GM12878 (cell line): ENCODE measurements around the gene PPRC1.
A peak's percentile ranks its signal among the peaks of the same experiment; 100 is the strongest.

Source experiments
- CTCF ChIP-seq, 3 experiments: IDR thresholded peaks in 2 of 3; conservative IDR thresholded peaks in 1 of 3; 2 replicates each; pipeline ENCODE4 v1.5.1; 2011; ENCODE audit warnings: low read depth in 3 of 3, low read length in 3 of 3, mild to moderate bottlenecking in 3 of 3, control low read depth in 2 of 3, moderate library complexity in 2 of 3, inconsistent platforms in 1 of 3, mixed read lengths in 1 of 3; ENCODE audit not compliant: control insufficient read depth in 2 of 3, insufficient read depth in 1 of 3; ENCODE audit errors: extremely low read depth in 1 of 3
- EGR1 ChIP-seq, 2 experiments: IDR thresholded peaks; 1 replicate in 1 of 2; 2 replicates in 1 of 2; pipeline ENCODE4 v1.6.1; 2011 to 2012; ENCODE audit warnings: low read depth in 2 of 2, low read length in 2 of 2, borderline replicate concordance in 1 of 2, mild to moderate bottlenecking in 1 of 2, moderate library complexity in 1 of 2
- EZH2 ChIP-seq: IDR thresholded peaks from 2 replicates; pipeline ENCODE4 v1.6.1; 2012; ENCODE audit warnings: low read depth, mild to moderate bottlenecking, control low read depth, inconsistent platforms, low read length, borderline replicate concordance; ENCODE audit not compliant: control insufficient read depth
- FOXM1 ChIP-seq: IDR thresholded peaks from 2 replicates; pipeline ENCODE4 v1.6.1; 2012; ENCODE audit warnings: low read depth, mild to moderate bottlenecking, inconsistent platforms, low read length, moderate library complexity
- KAT2A ChIP-seq: conservative IDR thresholded peaks from 2 replicates; pipeline ENCODE4 v1.6.1; 2011; ENCODE audit warnings: low read depth, low read length; ENCODE audit not compliant: control insufficient read depth
- MXI1 ChIP-seq: fragments of 150-350 bp; IDR thresholded peaks from 2 replicates; pipeline ENCODE4 v1.6.1; 2011; ENCODE audit warnings: low read depth, mild to moderate bottlenecking, inconsistent platforms, low read length, improper control_type of control experiment
- POLR2A ChIP-seq: IDR thresholded peaks from 2 replicates; pipeline ENCODE4 v1.6.1; 2011; ENCODE audit warnings: low read depth, mild to moderate bottlenecking, low read length
- POLR2AphosphoS5 ChIP-seq: IDR thresholded peaks from 2 replicates; pipeline ENCODE4 v1.6.1; 2011; ENCODE audit warnings: mild to moderate bottlenecking, low read length, inconsistent platforms
- RAD21 ChIP-seq: IDR thresholded peaks from 2 replicates; pipeline ENCODE4 v1.6.1; 2011; ENCODE audit warnings: mild to moderate bottlenecking, low read depth, low read length, moderate library complexity; ENCODE audit not compliant: insufficient read depth
- RB1 ChIP-seq: fragments of 450-650 bp; formaldehyde crosslinking; IDR thresholded peaks from 2 replicates; pipeline ENCODE4 v1.6.1; 2017; ENCODE audit warnings: mild to moderate bottlenecking, borderline replicate concordance
- TCF3 ChIP-seq: IDR thresholded peaks from 2 replicates; pipeline ENCODE4 v1.6.1; 2012; ENCODE audit warnings: low read depth, mild to moderate bottlenecking, low read length, borderline replicate concordance; ENCODE audit not compliant: insufficient read depth
- TCF7 ChIP-seq: IDR thresholded peaks from 2 replicates; pipeline ENCODE4 v1.6.1; 2014; ENCODE audit warnings: antibody characterized with exemption, borderline replicate concordance

- TF ChIP-seq POLR2A, result no peak
- TF ChIP-seq EZH2, result no peak
- TF ChIP-seq TCF7, result no peak
- no peak for TF ChIP-seq CTCF (IDR thresholded peaks at IDR 0.05 in 2 of 3, conservative IDR thresholded peaks at IDR 0.05 in 1 of 3; ENCODE audit: control insufficient read depth in 2 of 3, extremely low read depth in 1 of 3, insufficient read depth in 1 of 3, low read depth in 3 of 3, low read length in 3 of 3)
- TF ChIP-seq MXI1, result 0 out of 2 replicates have a peak, but pooled peaks have one; percentile 11
- no peak for TF ChIP-seq EGR1 (IDR thresholded peaks at IDR 0.05; ENCODE audit: borderline replicate concordance in 1 of 2, low read depth in 2 of 2, low read length in 2 of 2)
- TF ChIP-seq RB1, result no peak
- TF ChIP-seq RAD21, result no peak
- no peak for TF ChIP-seq TCF3
- TF ChIP-seq POLR2AphosphoS5, result no peak
- no peak for TF ChIP-seq FOXM1
- TF ChIP-seq KAT2A, result no peak
Observed at GRCh38 chr10:102119417-102120141, 13.3 kb upstream of the PPRC1 start.
